Ovary (tissue), 9 donors: ENCODE results near the gene NUDT5. TPM values are rescaled to one million over a fixed set of nuclear protein-coding genes. Genes with fewer than 3 reads are reported as not detected.

ENCODE experiments used
- DNase-seq, 5 donors: peaks; one replicate each; pipeline ENCODE4 v3.0.0-alpha.2; 2019 to 2020
- H3K27ac ChIP-seq, 2 donors: fragments of 200-600 bp; one replicate each; pipeline versions ENCODE4 v1.5.1 to v1.8.0; 2019 to 2022
- H3K27me3 ChIP-seq: fragments of 200-600 bp; one replicate; pipeline ENCODE4 v1.8.0; 2022
- H3K36me3 ChIP-seq: fragments of 200-600 bp; sonication (generic); one replicate; pipeline ENCODE4 v1.5.1; 2019
- H3K4me1 ChIP-seq: one replicate; pipeline ENCODE4 v1.8.1; 2013; ENCODE audit warnings: mild to moderate bottlenecking, moderate library complexity; ENCODE audit not compliant: insufficient read depth
- H3K4me3 ChIP-seq: fragments of 200-600 bp; sonication (generic); one replicate; pipeline ENCODE4 v1.5.1; 2017
- H3K9me3 ChIP-seq, 2 donors: fragments of 200-600 bp in 1 of 2; sonication (generic) in 1 of 2; one replicate each; pipeline versions ENCODE4 v1.5.1 to v1.8.1; 2013 to 2019; ENCODE audit warnings: mild to moderate bottlenecking in 1 of 2, moderate library complexity in 1 of 2
- CTCF ChIP-seq, 3 donors: fragments of 450-650 bp in 2 of 3; fragments of 200-600 bp in 1 of 3; IDR thresholded peaks; one replicate each; pipeline versions ENCODE4 v1.5.1 to v1.8.0; 2016 to 2022; ENCODE audit warnings: antibody characterized with exemption in 3 of 3, mild to moderate bottlenecking in 1 of 3
- EP300 ChIP-seq: sonication (generic); formaldehyde crosslinking; IDR thresholded peaks from one replicate; pipeline ENCODE4 v1.6.1; 2017; ENCODE audit warnings: antibody characterized with exemption
- POLR2A ChIP-seq: fragments of 450-650 bp; IDR thresholded peaks from one replicate; pipeline ENCODE4 v1.6.1; 2017; ENCODE audit warnings: antibody characterized with exemption, mild to moderate bottlenecking, moderate library complexity
- WGBS, 3 donors: extraction: QIAGEN DNeasy Blood & Tissue Kit in 1 of 3; methylation state at CpG; one replicate each; pipeline versions ENCODE4 v1.1.5 to v1.1.7; 2013 to 2017; 5-methylcytosine and 5-hydroxymethylcytosine counted together
- intact Hi-C, 4 donors: fragments of 100-400 bp; cut with DNase I; formaldehyde crosslinking; loops; one replicate each; pipeline versions ENCODE4 v1.11.0 to v1.15.1; 2022 to 2023
- polyA plus RNA-seq, 2 donors: library from polyadenylated mRNA; stranded (reverse); fragments of 200-250 nt in 1 of 2; fragments of 350-450 nt in 1 of 2; fragmentation: Illumina TruSeq in 1 of 2; extraction: RNeasy Lipid Tissue Mini Kit (QIAGEN cat#74804) in 1 of 2; gene quantifications; one replicate each; pipeline ENCODE4 v1.2.3, GENCODE V29; 2013 to 2014
- total RNA-seq, 7 donors: library from RNA; depleted of rRNA in 2 of 7; stranded (reverse); fragments of >200 nt in 2 of 7; fragmentation: NEBNext Ultra II Directional in 3 of 7; extraction: Animal tissue kit (Norgen Biotek cat#: 25700) in 3 of 7; gene quantifications; one replicate each; pipeline versions ENCODE4 v1.1.0 to v1.2.4, GENCODE V29; 2016 to 2023
- donor health status: DM: no; HTN: no; CAD: no; lungs with moderate emphysema.
- donor health status: DM: no; HTN: no; CAD: no.
- donor health status: Bipolar disorder and iron deficiency.
- donor health status: DM: yes; HTN: yes; CAD: no.
- donor health status: DM: no; HTN: no; CAD: no.
- donor health status: DM: yes; HTN: yes; CAD: no.

The NUDT5 gene
- total and polyA plus RNA-seq, 9 donors, result 15.8 to 56.5 (median 24.7) TPM

- intact Hi-C loops, result no loop called here
- no peaks in the 10 kb centered on the region for H3K36me3 ChIP-seq
- TF ChIP-seq POLR2A (no peak), EP300 (no peak), CTCF (IDR thresholded peaks at IDR 0.05) (no peak)
These were observed 5.2 kb upstream of the NUDT5 start for GRCh38 chr10:12200850-12201249.

GRCh38 chr10:12198156-12198555 lies 2.5 kb upstream of the NUDT5 start:
- no peaks in the 10 kb centered on the region for H3K36me3 ChIP-seq
- TF ChIP-seq CTCF (IDR thresholded peaks at IDR 0.05), result no peak
- no peak for TF ChIP-seq EP300
- TF ChIP-seq POLR2A, result no peak
- H3K9me3 ChIP-seq, result no peaks in the 10 kb centered on the region
- WGBS, 3 donors, result 88 to 93% (median 91%) methylated on average over 2 of the region's 2 CpGs
- H3K27me3 ChIP-seq, result no peaks in the 10 kb centered on the region
- peaks cover 4% of the 10 kb centered on the region for H3K4me1 ChIP-seq
- H3K4me3 ChIP-seq, result no peak overlapping the region
- intact Hi-C loops, result no loop called here
- DNase-seq, result no peak
- no peak overlapping the region for H3K27ac ChIP-seq

More at GRCh38 chr10:12200850-12201249, 5.2 kb upstream of the NUDT5 start:
- no peak for DNase-seq
- H3K27ac ChIP-seq, result no peak overlapping the region
- 95 to 97% (median 97%) methylated on average over 5 of the region's 5 CpGs for WGBS, 3 donors
- H3K4me3 ChIP-seq, result no peak overlapping the region
- H3K4me1 ChIP-seq, result no peaks in the 10 kb centered on the region
- H3K9me3 ChIP-seq, result no peaks in the 10 kb centered on the region
- H3K27me3 ChIP-seq, result no peaks in the 10 kb centered on the region

- no peak for DNase-seq
- H3K9me3 ChIP-seq, result no peaks in the 10 kb centered on the region
- no peaks in the 10 kb centered on the region for H3K36me3 ChIP-seq
- intact Hi-C loops, result no loop called here
- H3K27me3 ChIP-seq, result no peaks in the 10 kb centered on the region
- H3K4me3 ChIP-seq, result peak overlapping the region; percentile 56
- H3K4me1 ChIP-seq, result peaks cover 4% of the 10 kb centered on the region
- TF ChIP-seq POLR2A, result no peak
- TF ChIP-seq CTCF (IDR thresholded peaks at IDR 0.05), result no peak
- TF ChIP-seq EP300, result no peak
- no peak overlapping the region for H3K27ac ChIP-seq
- WGBS, 3 donors, result 8 to 11% (median 8%) methylated on average over 15 of the region's 15 CpGs
These were observed 980 bp upstream of the NUDT5 start for GRCh38 chr10:12196531-12197211.

- intact Hi-C loops, result no loop called here
- TF ChIP-seq EP300 (no peak), CTCF (IDR thresholded peaks at IDR 0.05) (no peak), POLR2A (no peak)
- H3K4me3 ChIP-seq, result peak overlapping the region; percentile 56
- peak overlapping the region in 1 of 2 donors; percentile 85 for H3K27ac ChIP-seq
- 0 to 1% (median 0%) methylated on average over 12 of the region's 12 CpGs for WGBS, 3 donors
- H3K36me3 ChIP-seq, result no peaks in the 10 kb centered on the region
- no peaks in the 10 kb centered on the region for H3K9me3 ChIP-seq
- H3K27me3 ChIP-seq, result no peaks in the 10 kb centered on the region
- H3K4me1 ChIP-seq, result peaks cover 4% of the 10 kb centered on the region
- DNase-seq, result no peak
These were observed 449 bp downstream of the NUDT5 start for GRCh38 chr10:12195281-12195602.
